Prostate gland (tissue), 2 donors: ENCODE results near the gene GABPB2.

Experiments
- POLR2A ChIP-seq: fragments of 450-650 bp; IDR thresholded peaks from one replicate; pipeline ENCODE4 v1.6.1; 2016; ENCODE audit warnings: antibody characterized with exemption, mild to moderate bottlenecking
- POLR2AphosphoS5 ChIP-seq: sonication (generic); formaldehyde crosslinking; IDR thresholded peaks from one replicate; pipeline ENCODE4 v1.6.1; 2017; ENCODE audit warnings: antibody characterized with exemption
- TF ChIP-seq, protein P1 (sequence below), 4 experiments: fragments of 200-600 bp in 2 of 4; fragments of 450-650 bp in 2 of 4; sonication (generic) in 2 of 4; IDR thresholded peaks; 1 replicate in 3 of 4; 2 replicates in 1 of 4; pipeline ENCODE4 v1.5.1; 2016 to 2019; ENCODE audit warnings: antibody characterized with exemption in 4 of 4, mild to moderate bottlenecking in 2 of 4, moderate library complexity in 2 of 4

DNA sequence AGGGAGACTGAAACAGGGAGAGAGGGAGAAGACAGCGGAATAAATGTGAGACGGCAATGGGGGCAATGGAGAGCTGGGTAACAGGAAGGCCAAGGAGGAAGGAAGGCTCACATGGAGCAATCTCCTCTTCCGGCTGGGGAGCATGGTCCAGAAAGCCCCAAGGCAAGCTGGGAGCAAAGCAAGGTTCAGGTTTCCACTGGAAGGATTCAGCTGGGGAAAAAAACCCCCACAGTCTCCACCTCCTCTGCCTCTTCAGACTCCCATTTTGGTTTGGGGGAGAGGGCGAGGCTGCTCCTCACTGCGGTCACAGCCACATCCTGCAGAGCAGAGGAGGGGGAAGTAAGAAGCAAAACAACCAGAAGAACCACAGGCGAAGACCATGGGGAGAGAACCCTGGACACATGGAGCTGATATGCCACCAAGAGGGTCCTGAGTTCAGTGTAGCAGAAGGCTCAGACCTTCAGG is 86.5 kb downstream of the GABPB2 start:
- TF ChIP-seq, protein P1, sequence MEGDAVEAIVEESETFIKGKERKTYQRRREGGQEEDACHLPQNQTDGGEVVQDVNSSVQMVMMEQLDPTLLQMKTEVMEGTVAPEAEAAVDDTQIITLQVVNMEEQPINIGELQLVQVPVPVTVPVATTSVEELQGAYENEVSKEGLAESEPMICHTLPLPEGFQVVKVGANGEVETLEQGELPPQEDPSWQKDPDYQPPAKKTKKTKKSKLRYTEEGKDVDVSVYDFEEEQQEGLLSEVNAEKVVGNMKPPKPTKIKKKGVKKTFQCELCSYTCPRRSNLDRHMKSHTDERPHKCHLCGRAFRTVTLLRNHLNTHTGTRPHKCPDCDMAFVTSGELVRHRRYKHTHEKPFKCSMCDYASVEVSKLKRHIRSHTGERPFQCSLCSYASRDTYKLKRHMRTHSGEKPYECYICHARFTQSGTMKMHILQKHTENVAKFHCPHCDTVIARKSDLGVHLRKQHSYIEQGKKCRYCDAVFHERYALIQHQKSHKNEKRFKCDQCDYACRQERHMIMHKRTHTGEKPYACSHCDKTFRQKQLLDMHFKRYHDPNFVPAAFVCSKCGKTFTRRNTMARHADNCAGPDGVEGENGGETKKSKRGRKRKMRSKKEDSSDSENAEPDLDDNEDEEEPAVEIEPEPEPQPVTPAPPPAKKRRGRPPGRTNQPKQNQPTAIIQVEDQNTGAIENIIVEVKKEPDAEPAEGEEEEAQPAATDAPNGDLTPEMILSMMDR (IDR thresholded peaks at IDR 0.05), result no peak
- TF ChIP-seq POLR2A (no peak), POLR2AphosphoS5 (no peak)
